ENCODE data around the gene ELMOD3.
"Not testable (repeated sequence)": the region's sequence is repeated elsewhere in the genome, so short reads cannot be mapped to it uniquely, and the experiment has no call there.

Gene ELMOD3

DNA sequence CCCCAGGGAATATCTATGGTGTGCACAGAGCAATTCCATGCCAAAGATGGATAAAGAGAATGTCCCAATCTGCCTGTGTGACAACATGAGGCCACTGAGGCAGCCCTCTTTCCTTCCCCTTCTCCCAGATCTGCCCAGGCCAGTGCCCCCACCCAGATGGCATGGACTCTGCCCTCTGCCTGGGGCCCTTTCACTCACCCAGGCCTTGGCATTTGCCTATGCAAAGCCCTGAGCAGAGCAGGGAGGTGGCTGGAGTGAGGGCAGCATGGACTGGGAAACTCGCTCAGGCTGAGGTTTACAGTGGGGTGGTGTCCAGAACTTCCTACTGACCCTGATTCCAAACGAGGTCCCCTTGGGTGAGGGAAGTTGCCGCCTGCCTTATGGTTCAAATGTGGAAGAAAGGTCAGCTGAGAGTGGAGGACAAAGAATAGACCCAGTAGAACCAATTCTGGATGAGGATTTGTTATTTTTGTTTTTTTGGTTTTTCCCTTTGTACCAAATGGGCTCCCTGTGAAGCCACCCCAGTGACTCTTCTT, 72.8 kb downstream of the ELMOD3 start:
- DNase-seq (ENCODE audit: low read depth): no peak

DNA sequence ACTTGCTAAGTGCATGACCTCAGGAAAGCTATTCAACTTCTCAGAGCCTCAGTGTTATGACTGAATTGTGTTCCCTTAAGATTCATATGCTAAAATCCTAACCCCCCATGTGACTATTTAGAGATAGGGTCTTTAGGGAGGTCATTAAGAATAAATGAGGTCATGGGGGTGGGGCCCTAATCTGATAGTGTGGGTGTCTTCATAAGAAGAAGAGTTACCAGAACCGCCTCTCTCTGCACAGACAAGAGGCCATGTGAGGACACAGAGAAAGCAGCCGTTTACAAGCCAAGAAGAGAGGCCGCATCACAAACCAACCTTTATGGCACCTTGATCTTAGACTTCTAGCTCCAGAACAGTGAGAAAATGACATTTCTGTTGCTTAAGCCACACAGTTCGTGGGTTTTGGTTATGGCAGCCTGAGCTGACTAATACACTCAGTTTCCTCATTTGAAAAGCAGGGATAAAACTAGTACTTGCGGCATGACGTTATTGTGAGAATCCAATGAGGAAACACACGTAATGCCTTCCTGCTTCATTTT, 73.8 kb downstream of the ELMOD3 start:
- DNase-seq (ENCODE audit: low read depth): no peak

DNA sequence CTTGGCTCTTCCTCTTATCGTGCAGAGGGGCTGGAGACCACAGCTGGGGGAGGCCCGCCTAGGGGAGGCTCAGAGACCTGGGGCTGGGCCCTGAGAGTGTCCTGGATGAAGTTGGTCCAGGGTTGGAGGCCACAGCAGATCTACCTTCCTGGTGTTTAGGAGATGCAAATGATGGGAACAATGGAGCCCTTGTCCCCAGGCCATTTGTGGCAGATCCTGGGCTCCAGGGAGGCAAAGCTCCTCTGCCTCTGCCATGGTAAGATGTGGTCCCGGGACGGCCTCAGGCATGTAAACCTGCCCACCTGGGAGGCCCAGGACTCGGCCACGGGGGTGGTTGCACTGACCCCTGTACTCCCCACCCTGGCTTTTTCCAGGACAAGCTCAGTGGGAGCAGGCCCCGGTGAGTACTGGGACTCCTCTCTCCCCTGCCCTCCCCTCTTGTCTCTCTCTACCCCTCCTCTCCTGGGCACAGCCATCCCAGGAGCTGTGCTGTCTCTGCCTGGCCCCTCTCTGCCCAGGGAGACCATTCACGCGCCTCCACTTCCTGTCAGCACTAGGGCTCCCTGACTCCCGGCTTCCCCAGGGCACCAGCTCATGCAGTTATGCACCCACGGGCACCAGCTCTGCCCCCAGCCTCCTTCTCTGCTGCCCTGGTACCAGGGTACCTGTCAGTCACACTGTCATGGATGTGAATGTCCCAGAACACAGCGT, 74.8 kb downstream of the ELMOD3 start:
- DNase-seq (ENCODE audit: low read depth): no peak

DNA sequence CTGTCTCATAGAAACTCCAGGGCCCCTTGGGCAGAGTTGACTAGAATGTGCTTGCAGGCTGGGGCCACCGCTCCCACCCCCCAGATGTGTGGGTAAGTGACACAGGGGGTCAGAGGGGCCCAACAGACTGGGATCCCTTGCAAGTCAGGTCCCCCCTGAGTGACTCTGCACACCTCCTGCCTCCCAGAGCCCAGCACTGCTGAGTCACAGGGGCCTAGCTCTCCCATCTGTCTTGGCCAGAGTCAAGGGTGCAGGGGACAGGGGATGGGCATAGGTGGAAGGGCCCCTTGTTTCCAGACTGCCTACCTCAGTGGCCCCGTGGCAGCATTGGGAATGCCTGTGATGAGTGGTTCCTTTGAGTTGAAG, 75.3 kb downstream of the ELMOD3 start:
- no peak for DNase-seq (ENCODE audit: low read depth)

DNA sequence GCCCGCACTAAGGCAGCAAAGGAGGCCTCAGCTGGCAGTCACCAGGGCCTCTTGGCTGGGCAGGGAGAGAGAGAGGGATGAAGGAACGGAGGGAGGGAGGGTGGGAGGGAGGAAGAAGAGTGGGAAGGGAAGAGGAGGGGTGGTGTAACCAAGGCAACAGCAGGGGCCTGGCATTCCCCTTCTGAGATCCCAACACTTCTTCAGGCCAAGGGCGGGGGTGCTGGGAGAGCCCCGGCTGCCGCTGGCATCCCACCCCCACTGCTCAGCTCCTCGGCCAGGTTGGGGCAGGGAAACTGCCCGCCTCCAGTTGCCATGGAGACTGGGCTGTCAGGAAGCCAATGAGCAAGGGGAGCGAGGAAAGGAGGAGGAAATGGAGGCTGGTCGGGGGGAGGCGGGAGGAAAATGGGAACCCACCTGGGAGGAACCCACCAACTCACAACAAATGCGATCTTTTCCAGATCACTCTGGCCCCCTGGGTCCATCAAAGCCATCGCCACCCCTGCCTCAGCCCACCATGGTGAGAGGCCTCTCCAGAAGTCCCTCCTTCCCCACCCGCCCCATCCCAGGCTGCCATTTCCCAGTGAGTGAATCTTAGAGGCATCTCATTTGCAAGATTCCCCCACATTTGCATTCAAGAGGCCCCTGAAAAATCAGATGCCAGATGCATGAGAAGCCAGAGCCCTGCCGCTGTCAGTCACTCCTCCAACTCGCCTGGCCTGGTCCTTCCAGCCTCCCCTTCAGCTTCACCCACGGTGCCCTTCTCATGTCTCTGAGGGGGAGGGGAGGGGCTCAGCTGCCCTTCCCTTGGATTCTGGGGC, 76.4 kb downstream of the ELMOD3 start:
- no peak for DNase-seq (ENCODE audit: low read depth)

DNA sequence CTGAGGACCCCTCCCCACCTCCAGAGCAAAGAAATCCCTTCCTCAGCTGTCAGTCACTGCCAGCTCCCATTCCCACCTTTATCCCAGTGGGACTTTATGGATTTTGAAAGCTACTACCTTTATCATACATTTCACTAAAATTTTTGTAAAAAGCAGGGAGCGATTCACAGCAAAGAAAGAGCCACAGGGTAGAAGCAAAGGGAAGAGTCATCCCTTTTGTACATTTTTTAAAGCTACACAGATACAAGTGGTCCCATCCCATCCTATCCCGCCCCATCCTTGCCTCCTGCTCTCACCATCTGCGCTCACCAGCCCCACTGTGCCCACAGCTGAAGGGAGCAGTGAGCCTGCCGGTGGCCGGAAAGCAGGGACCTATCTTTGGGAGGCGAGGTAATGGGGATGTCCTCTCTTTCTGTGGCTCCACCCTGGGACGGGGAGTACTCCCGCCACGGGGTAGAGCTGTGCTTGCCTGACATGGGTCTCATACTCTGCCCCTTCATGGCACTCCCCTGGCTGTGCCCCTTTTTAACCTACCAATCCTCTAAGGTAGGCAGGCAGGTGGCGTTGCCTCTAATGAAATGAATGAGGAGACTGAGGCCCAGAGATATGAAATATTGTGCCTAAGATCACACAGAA, 77.1 kb downstream of the ELMOD3 start:
- DNase-seq (ENCODE audit: low read depth): no peak

DNA sequence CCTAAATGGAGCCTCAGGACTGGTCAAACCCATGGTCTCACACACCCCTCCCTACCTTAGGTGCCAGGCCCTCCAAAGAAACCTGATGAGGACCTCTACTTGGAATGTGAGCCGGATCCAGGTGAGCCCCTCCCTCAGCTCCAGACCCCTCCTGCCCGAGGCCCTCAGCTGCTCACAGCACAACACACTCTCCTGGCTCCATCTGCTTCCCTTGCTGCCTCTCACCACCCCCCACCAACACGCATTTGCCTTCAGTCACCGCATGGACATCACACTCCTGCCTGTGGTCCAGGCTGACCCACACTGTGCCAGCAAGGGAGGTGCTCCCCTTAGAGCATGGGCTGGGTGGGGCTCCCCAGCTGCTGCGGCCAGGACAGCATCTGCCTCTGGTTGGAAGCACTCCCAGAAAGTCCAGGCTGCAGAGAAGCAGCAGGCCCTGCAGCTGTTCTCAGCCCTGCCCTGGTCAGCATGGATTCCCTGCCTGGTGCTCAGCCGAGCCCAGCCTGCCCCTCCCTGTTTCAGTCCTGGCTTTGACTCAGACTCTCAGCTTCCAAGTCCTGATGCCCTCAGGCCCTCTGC, 79.0 kb downstream of the ELMOD3 start:
- DNase-seq (ENCODE audit: low read depth): peak; percentile 90

DNA sequence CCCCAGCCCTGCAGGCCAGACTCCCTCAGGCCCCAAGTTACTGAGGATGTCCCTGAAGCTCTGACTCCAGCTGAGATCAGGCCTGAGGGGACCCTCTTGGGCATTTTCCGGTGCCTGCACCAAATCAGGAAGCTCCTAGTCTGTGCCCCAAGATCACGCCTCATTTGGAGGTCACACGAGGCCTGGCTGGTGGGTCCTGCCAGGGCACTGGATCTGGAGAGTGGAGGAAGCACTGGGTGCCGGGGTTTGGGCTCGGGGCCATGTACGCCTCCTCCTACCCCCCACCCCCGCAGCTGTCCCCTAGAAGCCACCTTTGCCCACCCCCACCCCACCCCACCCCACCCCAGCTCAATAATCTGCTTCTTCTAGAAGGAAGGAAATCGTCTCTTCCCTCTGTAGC, 80.1 kb downstream of the ELMOD3 start:
- DNase-seq (ENCODE audit: low read depth): no peak

DNA sequence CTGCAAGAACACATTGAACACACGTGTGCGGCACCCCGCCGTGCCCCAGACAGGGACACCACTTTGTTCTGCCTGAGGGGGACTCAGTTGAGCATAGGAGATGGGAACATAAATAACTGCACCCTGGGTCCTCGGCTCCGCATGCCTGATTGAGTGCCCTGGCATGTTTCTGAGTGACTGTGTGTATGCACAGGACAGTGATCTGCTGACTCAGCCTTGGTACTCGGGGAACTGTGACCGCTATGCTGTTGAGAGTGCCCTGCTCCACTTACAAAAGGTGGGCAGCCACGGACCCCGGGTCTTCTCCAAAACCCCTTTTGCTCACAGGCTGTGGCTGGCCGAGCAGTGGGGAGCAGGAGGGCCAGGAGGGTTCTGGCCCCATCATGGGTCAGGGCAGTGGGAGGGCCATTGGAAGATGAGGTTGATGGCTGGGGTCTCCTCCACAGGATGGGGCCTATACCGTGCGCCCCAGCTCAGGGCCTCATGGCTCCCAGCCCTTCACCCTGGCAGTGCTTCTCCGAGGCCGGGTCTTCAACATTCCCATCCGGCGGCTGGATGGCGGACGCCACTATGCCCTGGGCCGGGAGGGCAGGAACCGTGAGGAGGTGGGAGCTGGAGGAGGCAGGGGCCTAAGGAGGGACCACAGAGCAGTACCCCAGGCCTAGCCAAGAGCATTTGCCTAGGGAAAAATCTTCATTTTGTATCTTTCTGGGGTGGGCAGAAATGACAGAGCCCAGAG, 80.8 kb downstream of the ELMOD3 start:
- no peak for DNase-seq (ENCODE audit: low read depth)

DNA sequence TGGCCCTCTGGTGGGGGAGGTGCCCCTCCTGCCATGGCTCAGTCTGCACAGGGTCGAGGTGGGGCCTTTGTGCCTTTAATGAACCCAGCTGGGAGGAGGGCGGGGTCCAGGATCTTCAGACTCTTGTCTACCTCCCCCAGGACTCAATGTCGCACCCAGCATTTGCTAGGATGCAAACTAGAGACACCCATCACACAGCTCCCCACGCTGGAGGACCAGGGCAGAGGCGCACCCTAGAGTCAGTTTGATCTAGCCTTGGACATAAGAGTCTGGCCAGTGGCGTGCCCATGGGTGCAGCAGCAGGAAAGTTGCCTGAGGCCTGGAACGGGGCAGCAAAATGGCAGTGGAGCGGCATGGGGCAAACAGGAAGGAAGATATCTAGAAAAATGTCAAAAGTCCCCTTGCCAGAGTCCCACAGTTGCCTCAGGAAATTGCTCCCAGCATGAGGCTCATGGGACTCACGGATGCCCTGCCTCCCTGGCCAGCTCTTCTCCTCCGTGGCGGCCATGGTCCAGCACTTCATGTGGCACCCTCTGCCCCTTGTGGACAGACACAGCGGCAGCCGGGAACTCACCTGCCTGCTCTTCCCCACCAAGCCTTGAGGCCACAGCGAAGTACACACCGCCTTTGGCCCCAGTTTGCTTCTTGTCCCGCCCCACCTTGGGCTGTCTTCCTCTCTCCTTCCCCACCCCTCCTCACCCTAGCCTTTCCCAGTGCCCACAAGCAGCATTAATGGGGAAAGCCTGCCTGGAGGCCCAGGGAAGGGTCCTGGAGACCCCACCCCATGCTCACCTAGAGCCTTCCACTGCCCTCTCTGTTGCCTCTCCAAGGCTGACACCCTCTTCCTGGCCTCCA, 81.6 kb downstream of the ELMOD3 start:
- no peak for DNase-seq (ENCODE audit: low read depth)

DNA sequence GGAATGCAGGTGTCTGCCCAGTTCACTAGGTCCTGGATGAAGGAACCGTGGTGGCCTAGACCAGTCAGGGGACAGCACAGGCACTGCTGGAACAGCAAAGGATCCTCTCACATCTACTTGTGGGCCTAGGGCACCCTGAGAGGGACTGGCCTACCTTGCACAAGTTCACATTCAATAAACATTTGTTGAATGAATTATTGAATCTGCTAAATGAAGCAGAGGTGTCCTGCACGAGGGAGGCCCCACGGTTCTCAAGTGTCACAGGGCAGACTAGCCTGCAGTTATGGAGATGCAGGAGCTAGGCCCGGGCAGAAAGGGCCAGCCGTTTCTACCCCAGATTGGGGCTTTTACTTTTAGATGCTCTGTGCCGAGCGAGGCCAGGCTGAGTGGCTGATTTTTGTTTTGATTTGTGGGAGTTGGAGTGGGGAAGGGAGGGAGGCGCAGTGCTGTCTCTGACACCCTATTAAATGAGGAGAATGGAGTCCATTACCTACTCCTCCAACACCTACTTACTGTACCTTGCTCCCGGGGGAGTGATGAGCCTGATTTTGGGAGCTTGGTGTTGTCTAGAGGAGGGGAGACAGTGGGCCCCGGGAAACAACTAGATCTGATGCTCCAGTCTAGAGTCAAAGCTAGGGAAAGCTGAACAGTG, 82.4 kb downstream of the ELMOD3 start:
- DNase-seq (ENCODE audit: low read depth): no peak

DNA sequence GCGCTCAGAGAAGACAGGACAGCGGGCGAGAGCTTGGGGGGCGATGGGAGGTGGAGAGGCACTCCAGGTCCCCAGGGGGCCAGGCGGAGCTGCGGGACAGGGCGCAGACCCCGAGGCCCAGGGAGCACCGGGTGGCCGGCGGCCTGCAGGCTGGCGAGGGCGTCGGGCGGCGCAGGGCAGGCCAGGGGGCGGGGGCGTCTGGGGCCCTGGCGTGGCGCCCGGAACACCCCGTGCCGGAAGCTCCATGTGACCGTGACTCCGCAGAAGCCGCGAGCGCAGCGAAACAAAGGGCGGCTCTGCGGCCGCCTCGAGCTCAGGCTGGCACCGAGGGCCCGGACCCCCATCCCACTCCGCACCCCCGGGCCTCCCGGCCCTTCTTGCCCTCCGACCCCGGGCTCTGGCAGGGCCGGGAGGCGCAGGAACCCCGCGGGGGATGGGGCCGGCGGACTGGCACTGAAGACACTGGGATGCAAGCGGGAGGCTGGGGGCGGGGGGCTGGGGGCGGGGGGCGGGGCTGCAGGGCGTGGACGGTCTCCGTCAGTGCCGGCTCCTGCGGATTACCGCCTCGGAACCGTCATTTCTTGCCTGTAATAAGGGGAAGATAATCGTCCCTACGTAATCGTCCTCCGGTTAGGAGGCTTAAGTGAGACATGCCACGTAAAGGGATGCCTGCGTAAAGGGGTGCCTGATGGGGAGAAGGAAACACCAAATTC, 83.1 kb downstream of the ELMOD3 start:
- DNase-seq (ENCODE audit: low read depth): peak; percentile 82

DNA sequence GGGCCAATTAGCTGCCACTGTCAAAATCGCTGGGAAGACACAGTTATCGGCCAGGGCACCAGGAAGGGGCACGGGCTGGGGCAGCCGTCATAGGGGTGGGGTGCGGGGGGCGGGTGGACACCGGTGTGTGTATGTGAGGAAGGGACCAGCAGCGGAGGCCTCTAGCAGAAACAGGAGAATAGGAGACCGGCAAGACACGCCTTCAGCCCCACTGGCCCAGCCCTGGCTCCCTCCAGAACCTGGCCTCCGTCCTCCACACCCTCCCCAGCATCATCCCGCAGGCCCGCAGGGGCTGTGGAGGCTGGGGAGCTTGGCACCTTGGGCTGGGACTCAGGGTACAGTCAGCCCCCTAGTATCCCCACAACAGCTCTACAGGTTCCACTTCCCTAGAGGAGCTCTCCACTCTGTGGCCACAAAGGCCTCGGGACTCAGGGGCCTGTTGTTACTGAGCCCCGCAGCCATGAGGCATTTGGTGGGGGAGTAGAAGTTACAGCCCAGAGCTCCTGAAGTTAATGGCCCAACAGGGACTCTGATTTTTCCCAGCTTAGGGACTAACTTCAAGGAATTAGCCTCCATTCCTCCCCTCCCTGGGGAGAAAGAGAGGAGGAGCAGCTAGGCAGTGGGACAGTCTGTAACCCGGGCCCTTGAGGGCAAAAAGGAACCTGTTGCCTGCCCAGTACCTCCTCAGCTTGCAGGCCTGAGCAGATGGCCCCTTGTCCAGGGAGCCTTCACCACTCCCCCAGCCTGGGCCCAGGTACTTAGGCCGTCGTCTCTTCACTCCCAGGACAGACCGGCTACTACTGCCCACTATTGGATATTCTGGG, 83.8 kb downstream of the ELMOD3 start:
- no peak for DNase-seq (ENCODE audit: low read depth)

DNA sequence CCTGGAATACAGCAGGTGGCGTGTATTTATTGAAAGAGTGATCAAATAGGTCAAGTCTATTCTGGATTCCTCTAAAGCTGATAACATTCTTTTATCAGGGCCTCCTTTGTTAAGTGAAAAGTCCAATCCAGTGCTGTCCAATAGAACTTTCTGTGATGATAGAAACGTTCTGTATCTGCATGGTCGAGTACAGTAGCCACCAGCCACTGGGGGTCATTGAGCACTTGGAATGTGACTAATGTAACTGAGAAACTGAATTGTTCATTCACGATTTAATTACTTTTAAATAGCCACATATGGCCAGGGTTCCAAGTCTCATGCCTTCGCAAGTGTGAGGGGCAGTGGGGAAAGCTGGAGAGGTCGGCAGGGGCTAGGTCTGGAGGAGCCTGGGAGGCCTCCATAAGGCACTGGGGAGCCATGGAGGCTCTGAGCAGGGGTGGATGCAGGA, 84.5 kb downstream of the ELMOD3 start:
- no peak for DNase-seq (ENCODE audit: low read depth)

DNA sequence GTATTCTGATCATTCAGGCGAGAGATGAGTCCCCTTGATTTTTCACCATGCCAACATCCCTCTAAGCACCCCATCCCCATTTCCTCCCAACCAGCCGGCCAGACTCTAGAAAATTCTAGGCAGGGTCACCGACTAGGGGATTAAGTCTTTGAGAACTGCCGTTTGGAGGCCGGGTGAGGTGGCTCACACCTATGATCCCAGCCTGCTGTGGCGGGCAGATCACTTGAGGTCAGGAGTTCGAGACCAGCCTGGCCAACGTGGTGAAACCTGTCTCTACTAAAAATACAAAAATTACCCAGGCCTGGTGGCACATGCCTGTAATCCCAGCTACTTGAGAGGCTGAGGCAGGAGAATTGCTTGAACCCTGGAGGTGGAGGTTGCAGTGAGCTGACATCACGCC, 85.0 kb downstream of the ELMOD3 start:
- DNase-seq (ENCODE audit: low read depth): not testable (repeated sequence)

DNA sequence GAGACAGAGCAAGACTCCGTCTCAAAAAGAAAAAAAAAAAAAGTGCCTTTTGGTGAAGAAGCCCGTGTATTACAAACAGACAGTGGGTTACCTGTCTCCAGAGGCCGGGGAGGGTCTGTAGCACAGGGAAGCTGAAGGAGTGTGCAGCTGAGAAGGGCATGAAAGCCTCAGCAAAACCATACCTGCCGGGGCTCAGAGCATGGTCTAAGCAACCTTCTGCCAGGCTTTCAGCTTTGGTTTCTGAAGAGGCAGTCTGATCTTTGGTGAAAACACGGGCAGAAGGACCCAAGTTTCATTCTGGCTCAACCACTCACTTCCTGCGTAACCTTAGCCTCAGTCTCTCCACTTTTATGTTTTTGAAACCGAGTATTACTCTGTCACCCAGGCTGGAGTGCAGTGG, 85.4 kb downstream of the ELMOD3 start:
- no peak for DNase-seq (ENCODE audit: low read depth)

DNA sequence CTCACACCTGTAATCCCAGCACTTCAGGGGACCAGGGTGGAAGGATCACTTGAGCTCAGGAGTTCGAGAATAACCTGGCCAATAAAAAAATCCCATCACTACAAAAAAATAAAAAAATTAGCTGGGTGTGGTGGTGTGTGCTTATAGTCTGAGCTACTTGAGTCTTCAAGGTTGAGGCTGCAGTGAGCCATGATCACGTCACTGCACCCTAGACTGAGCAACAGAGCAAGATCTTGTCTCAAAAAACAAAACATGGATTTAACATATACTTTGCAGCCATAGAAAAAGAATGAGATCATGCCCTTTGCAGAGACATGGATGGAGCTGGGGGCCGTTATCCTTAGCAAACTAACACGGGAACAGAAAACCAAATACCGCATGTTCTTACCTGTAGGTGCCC, 86.2 kb downstream of the ELMOD3 start:
- DNase-seq (ENCODE audit: low read depth): no peak

Measured in EH (cell line).